IPS-18a (cell line): ENCODE measurements around the gene SDC1.

Experiments used
- H3K27ac ChIP-seq: one replicate; pipeline ENCODE4 v1.5.1; 2013; ENCODE audit warnings: low read length
- H3K27me3 ChIP-seq: one replicate; pipeline ENCODE4 v1.6.1; 2013; ENCODE audit warnings: mild to moderate bottlenecking, low read length; ENCODE audit not compliant: control insufficient read depth, insufficient read depth
- H3K36me3 ChIP-seq: one replicate; pipeline ENCODE4 v1.6.1; 2013; ENCODE audit warnings: low read depth, low read length; ENCODE audit not compliant: control insufficient read depth
- H3K4me1 ChIP-seq: one replicate; pipeline ENCODE4 v1.6.1; 2013; ENCODE audit warnings: low read depth, low read length; ENCODE audit not compliant: control insufficient read depth
- H3K4me3 ChIP-seq: one replicate; pipeline ENCODE4 v1.5.1; 2013; ENCODE audit warnings: low read length
- H3K9ac ChIP-seq: one replicate; pipeline ENCODE4 v1.6.1; 2013; ENCODE audit warnings: mild to moderate bottlenecking, low read length, moderate library complexity
- H3K9me3 ChIP-seq: one replicate; pipeline ENCODE4 v1.6.1; 2013; ENCODE audit warnings: low read depth, low read length; ENCODE audit not compliant: control insufficient read depth

The SDC1 gene

GRCh38 chr2:20184067-20184938, 40.6 kb downstream of the SDC1 start:
- Histone ChIP-seq H3K4me3 (no peak overlapping the region), H3K9me3 (no peaks in the 10 kb centered on the region), H3K36me3 (no peaks in the 10 kb centered on the region), H3K27me3 (no peaks in the 10 kb centered on the region), H3K9ac (no peak overlapping the region), H3K27ac (no peak overlapping the region), H3K4me1 (peaks cover 34% of the 10 kb centered on the region)

DNA sequence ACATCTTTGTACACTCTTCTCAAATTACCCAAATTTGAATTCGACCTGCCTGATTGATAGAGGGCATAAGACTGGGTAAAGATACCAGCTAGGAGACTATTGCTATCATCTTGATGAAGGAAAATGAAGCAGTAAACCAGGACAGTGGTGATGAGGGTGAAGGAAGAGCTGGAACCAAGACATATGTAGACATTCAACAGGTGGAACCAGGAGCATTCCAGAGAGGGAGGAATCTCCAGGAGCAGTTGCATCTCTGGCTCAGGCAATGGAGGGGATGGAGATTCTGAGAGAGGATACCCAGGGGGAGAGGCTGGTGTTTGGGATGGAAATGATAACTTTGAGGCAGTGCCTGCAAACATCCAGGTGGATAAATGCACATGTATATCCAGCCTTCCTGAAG, 41.6 kb downstream of the SDC1 start:
- Histone ChIP-seq H3K4me1 (peaks cover 24% of the 10 kb centered on the region), H3K27me3 (no peaks in the 10 kb centered on the region), H3K9ac (no peak overlapping the region), H3K27ac (no peak overlapping the region), H3K9me3 (no peaks in the 10 kb centered on the region), H3K36me3 (no peaks in the 10 kb centered on the region), H3K4me3 (no peak overlapping the region)

DNA sequence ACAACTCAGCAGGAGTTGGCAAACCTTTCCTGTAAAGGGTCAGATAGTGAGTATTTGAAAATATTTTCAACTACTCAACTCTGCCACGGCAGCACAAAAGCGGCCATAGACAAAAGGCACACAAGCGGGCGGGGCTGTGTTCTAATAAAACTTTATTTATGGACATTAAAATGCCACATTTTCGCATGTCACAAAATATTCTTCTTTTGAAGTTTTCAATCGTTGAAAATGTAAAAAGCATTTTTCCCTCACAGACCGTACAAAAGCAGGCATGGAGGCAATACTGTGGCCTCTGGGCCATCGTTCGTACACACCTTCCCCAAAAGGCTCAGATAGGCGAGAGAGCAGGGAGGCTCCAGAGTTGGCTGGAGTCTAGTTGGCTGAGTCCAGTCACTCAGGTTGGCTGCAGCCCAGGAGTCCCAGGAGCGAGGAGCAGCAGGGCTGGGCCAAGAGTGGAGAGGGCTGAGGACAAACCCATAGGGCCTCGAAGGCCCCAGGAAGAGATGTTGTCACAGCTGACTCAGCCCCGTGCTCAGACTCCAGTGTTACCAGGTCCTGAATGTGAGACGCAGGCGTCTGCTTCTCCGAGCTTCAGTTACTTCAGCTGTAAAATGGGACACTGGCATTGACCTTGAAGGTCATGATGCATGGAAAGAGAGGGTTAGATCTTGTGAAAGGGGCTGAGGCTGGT, 42.5 kb downstream of the SDC1 start:
- Histone ChIP-seq H3K27ac (no peak overlapping the region), H3K4me3 (no peak overlapping the region), H3K9me3 (no peaks in the 10 kb centered on the region), H3K36me3 (no peaks in the 10 kb centered on the region), H3K4me1 (peaks cover 15% of the 10 kb centered on the region), H3K9ac (no peak overlapping the region), H3K27me3 (no peaks in the 10 kb centered on the region)

DNA sequence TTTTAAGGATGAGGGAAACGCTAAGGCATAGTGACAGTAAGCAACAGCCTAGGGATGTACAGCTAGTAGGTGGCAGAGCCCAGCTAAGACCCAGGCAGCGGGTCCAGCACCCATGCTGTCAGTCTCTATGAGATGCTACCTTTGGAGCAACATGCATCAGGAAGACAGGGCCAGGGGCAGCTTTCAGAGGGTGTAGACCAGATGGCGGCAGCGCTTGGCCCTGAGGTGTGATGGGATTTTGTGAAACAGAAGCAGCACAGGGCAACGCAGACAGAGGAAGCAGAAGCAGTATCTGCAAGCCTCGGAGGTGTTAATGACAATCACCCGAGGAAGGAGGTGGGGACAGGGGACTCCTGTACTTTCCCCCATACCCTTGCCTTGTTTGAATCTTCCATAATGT, 43.2 kb downstream of the SDC1 start:
- Histone ChIP-seq H3K27me3 (no peaks in the 10 kb centered on the region), H3K4me3 (no peak overlapping the region), H3K9ac (no peak overlapping the region), H3K27ac (no peak overlapping the region), H3K9me3 (no peaks in the 10 kb centered on the region), H3K4me1 (peaks cover 10% of the 10 kb centered on the region), H3K36me3 (no peaks in the 10 kb centered on the region)

DNA sequence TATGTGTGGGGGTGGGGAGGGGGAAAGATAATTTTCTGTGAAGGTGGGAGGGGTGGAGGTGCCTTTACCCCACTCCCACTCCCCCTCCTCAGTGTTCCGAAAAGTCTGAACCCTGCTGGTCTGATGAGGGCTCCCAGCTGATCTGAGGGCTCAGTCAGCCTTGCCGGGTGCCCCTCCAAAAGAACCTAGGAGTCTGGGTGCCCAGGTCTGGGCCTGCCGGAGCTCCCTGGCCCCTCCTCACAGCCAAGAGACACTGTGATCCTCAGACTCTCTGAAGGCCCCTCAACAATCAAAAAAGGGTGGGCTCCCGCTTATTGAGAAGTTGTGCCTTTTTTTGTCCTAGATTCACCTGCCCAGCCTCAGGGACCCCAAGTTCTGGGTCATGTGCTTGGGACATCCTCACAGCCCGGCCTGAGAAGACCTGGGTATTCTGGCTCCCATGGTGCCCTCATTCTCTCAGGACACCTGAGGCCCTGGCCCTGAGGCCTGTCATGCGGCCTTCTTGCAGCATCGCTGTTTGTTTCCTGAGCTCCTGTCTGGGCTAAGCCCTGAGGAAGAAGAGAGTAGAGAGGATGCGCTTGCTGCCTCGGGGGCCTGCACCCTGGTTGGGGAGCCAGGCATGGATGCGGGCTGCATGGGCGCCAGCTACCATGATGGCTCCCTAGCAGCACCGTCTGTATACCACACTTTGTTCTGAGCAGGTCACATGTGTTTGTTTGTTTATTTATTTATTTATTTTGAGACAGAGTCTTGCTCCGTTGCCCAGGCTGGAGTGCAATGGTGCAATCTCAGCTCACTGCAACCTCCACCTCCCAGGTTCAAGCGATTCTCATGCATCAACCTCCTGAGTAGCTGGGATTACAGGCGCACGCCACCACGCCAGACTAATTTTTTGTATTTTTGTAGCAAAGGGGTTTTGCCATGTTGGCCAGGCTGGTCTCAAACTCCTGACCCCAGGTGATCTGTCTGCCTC, 44.0 kb downstream of the SDC1 start:
- no peaks in the 10 kb centered on the region for H3K36me3 ChIP-seq
- H3K27ac ChIP-seq, result no peak overlapping the region
- no peaks in the 10 kb centered on the region for H3K27me3 ChIP-seq
- H3K9ac ChIP-seq, result no peak overlapping the region
- H3K9me3 ChIP-seq, result no peaks in the 10 kb centered on the region
- peaks cover 4% of the 10 kb centered on the region for H3K4me1 ChIP-seq
- H3K4me3 ChIP-seq, result no peak overlapping the region

GRCh38 chr2:20179755-20180594, 45.0 kb downstream of the SDC1 start:
- no peak overlapping the region for H3K27ac ChIP-seq
- no peaks in the 10 kb centered on the region for H3K27me3 ChIP-seq
- H3K9ac ChIP-seq, result no peak overlapping the region
- H3K4me1 ChIP-seq, result peaks cover under 1% of the 10 kb centered on the region
- no peaks in the 10 kb centered on the region for H3K9me3 ChIP-seq
- H3K36me3 ChIP-seq, result no peaks in the 10 kb centered on the region
- H3K4me3 ChIP-seq, result no peak overlapping the region

DNA sequence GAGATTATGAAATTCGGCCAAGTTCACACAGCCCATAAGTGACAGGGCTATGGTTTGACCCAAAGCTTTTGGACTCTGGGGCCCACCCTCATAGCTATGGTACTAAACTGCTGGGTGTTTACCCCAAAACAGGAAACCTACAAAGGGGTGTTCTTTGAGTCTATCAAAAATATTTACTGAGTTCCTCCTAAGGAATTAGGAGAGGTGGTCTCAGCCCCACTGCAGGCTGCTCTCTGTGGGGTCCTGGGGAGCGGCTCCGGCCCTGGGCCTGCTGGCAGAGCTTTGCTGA, 45.5 kb downstream of the SDC1 start:
- H3K9ac ChIP-seq, result no peak overlapping the region
- H3K4me1 ChIP-seq, result no peaks in the 10 kb centered on the region
- no peak overlapping the region for H3K27ac ChIP-seq
- no peaks in the 10 kb centered on the region for H3K36me3 ChIP-seq
- H3K27me3 ChIP-seq, result no peaks in the 10 kb centered on the region
- no peaks in the 10 kb centered on the region for H3K9me3 ChIP-seq
- H3K4me3 ChIP-seq, result no peak overlapping the region

DNA sequence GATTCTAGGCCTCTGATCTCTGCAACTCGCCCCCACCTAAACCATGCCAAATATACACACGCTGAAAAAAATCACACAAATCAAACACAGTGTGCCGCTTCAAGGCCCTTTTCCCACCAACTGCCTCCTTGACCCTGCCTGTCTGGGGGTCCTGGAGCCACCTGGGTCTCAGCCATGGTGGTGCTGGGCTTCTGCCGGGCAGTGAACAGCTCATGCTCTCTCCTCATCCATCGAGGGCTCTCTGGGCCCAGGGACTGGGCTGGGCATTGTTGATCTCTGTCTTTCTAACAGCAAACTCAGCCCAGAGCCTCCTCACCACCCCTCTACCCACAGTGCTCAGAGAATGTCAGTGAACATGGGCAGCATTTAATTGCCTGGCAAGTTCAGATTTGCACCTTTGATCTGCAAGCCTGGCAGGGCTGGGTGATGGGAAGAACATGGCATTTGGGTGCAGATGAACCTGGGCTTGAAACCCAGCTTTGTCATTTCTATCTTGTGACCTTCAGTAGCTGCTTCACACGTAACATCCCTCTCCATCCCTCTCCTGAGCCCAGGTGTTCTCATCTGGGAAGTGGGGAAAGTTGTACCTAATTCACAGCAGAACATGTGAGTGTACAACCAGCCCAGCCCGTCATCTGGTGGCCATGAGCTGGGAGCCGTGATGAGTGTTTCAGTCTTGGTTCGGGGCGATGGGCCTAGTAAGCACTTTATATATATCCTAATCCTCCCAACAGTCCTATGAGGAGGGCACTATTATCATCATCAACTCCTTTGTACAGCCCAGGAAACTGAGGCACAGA, 46.1 kb downstream of the SDC1 start:
- Histone ChIP-seq H3K27me3 (no peaks in the 10 kb centered on the region), H3K4me1 (no peaks in the 10 kb centered on the region), H3K9ac (no peak overlapping the region), H3K36me3 (no peaks in the 10 kb centered on the region), H3K4me3 (no peak overlapping the region), H3K27ac (no peak overlapping the region), H3K9me3 (no peaks in the 10 kb centered on the region)

GRCh38 chr2:20178249-20178607, 46.7 kb downstream of the SDC1 start:
- no peaks in the 10 kb centered on the region for H3K9me3 ChIP-seq
- H3K27ac ChIP-seq, result no peak overlapping the region

GRCh38 chr2:20177556-20178248, 47.2 kb downstream of the SDC1 start:
- Histone ChIP-seq H3K9me3 (no peaks in the 10 kb centered on the region), H3K4me3 (no peak overlapping the region), H3K36me3 (no peaks in the 10 kb centered on the region), H3K27ac (no peak overlapping the region), H3K27me3 (no peaks in the 10 kb centered on the region), H3K4me1 (no peaks in the 10 kb centered on the region), H3K9ac (no peak overlapping the region)

More at GRCh38 chr2:20178249-20178607, 46.7 kb downstream of the SDC1 start:
- H3K27me3 ChIP-seq, result no peaks in the 10 kb centered on the region
- H3K4me1 ChIP-seq, result no peaks in the 10 kb centered on the region
- H3K4me3 ChIP-seq, result no peak overlapping the region
- H3K36me3 ChIP-seq, result no peaks in the 10 kb centered on the region
- H3K9ac ChIP-seq, result no peak overlapping the region
